Spleen (tissue), 7 donors: ENCODE data around the gene TRMT2A.

ENCODE experiments used
- CTCF ChIP-seq, 11 experiments: fragments of 200-600 bp in 7 of 11; fragments of 450-650 bp in 4 of 11; sonication (generic) in 4 of 11; IDR thresholded peaks in 8 of 11; conservative IDR thresholded peaks in 3 of 11; 1 replicate in 7 of 11; 2 replicates in 4 of 11; pipeline versions ENCODE4 v1.4.0 to v1.8.0; 2016 to 2021; ENCODE audit warnings: antibody characterized with exemption in 11 of 11, inconsistent platforms in 4 of 11, mild to moderate bottlenecking in 1 of 11
- POLR2AphosphoS5 ChIP-seq, 3 donors: sonication (generic); formaldehyde crosslinking; IDR thresholded peaks; one replicate each; pipeline ENCODE4 v1.5.1; 2017; ENCODE audit warnings: antibody characterized with exemption in 3 of 3
- donor health status: DM: no; HTN: no; CAD: no; lungs with moderate emphysema.
- donor health status: DM: no; HTN: no; CAD: no.
- donor health status: DM: no; HTN: no; CAD: no.

GRCh38 chr22:20123366-20124082 is 6.5 kb upstream of the TRMT2A start:
- TF ChIP-seq CTCF (IDR thresholded peaks at IDR 0.05 in 8 of 11, conservative IDR thresholded peaks at IDR 0.05 in 3 of 11) (no peak), POLR2AphosphoS5 (IDR thresholded peaks at IDR 0.05) (peak in 1 of 3 donors; percentile 36)
